ENCODE data around the gene RNF123.

GRCh38 chr3:49656541-49657112, 32.7 kb upstream of the RNF123 start:
- no peak for TF ChIP-seq CSRNP3 (CRISPR knock-in tag; IDR thresholded peaks at IDR 0.05)
- no peak for TF ChIP-seq CSDC2 (CRISPR knock-in tag; IDR thresholded peaks at IDR 0.05)
- TF ChIP-seq ESRRG (CRISPR knock-in tag; IDR thresholded peaks at IDR 0.05), result no peak
- no peak for TF ChIP-seq ZC3H10 (CRISPR knock-in tag; IDR thresholded peaks at IDR 0.05)
- TF ChIP-seq TOX (CRISPR knock-in tag; IDR thresholded peaks at IDR 0.05; ENCODE audit: borderline replicate concordance), result no peak
- TF ChIP-seq ZFP3 (CRISPR knock-in tag; IDR thresholded peaks at IDR 0.05), result no peak
- no peak for TF ChIP-seq ARNTL (CRISPR knock-in tag; IDR thresholded peaks at IDR 0.05; ENCODE audit: borderline replicate concordance, low read depth)
- TF ChIP-seq BACH2 (CRISPR knock-in tag; IDR thresholded peaks at IDR 0.05; ENCODE audit: borderline replicate concordance), result no peak
- no peak for TF ChIP-seq ZFP30 (CRISPR knock-in tag; IDR thresholded peaks at IDR 0.05)
- TF ChIP-seq ZNF8 (CRISPR knock-in tag; IDR thresholded peaks at IDR 0.05), result no peak
- no peak for TF ChIP-seq RARB (CRISPR knock-in tag; IDR thresholded peaks at IDR 0.05)
- TF ChIP-seq GLIS3 (CRISPR knock-in tag; IDR thresholded peaks at IDR 0.05), result no peak
